ENCODE results near the gene NDUFS1. TPM values are rescaled to one million over a fixed set of nuclear protein-coding genes. Genes with fewer than 3 reads are reported as not detected.

The NDUFS1 gene
- polyA plus RNA-seq, 1 of the 3 experiments (the other 2 are of a cell fraction), result 54.8 TPM

- H4K20me1 ChIP-seq (ENCODE audit: insufficient read depth), result peaks cover 21% of the 10 kb centered on the region
- 100% methylated on average over 1 of the region's 1 CpG for WGBS (ENCODE audit: low lambda C conversion rate)
- POLR2A ChIA-PET, result no interaction called here
Observed at GRCh38 chr2:206150168-206150567, 9.1 kb downstream of the NDUFS1 start.

More at GRCh38 chr2:206150168-206150567, 9.1 kb downstream of the NDUFS1 start:
- H2AFZ ChIP-seq (ENCODE audit: low read depth), result no peak overlapping the region
- CTCF ChIA-PET, result no interaction called here
- peaks cover 55 to 59% of the 10 kb centered on the region in 2 experiments for H3K36me3 ChIP-seq (replicated peaks in 1 of 2; ENCODE audit: control insufficient read depth in 1 of 2, insufficient read depth in 2 of 2, low read length in 1 of 2)
- no peaks in the 10 kb centered on the region for H3K4me1 ChIP-seq (ENCODE audit: control insufficient read depth in 1 of 2, insufficient read depth in 2 of 2, low read depth in 1 of 2, low read length in 1 of 2)
- peaks cover 8% of the 10 kb centered on the region for H3F3A ChIP-seq (replicated peaks; ENCODE audit: insufficient read depth)
- no peak overlapping the region for H3K4me3 ChIP-seq (ENCODE audit: low read depth in 2 of 2, low read length in 1 of 2)
- H3K9ac ChIP-seq, result no peak overlapping the region
- DNase-seq, result no peak
- TF ChIP-seq REST (IDR thresholded peaks at IDR 0.05; ENCODE audit: low read depth, low read length) (no peak), JUND (IDR thresholded peaks at IDR 0.05) (no peak), MEF2A (IDR thresholded peaks at IDR 0.05; ENCODE audit: borderline replicate concordance, low read depth) (no peak), FOXM1 (IDR thresholded peaks at IDR 0.05; ENCODE audit: low read depth) (no peak), ELF1 (IDR thresholded peaks at IDR 0.05) (no peak), MXI1 (IDR thresholded peaks at IDR 0.05; ENCODE audit: low read depth, low read length) (no peak), SIN3A (IDR thresholded peaks at IDR 0.05; ENCODE audit: borderline replicate concordance, low read depth, low read length) (no peak), POLR2AphosphoS5 (IDR thresholded peaks at IDR 0.05; ENCODE audit: low read depth, low read length) (no peak), RCOR1 (IDR thresholded peaks at IDR 0.05; ENCODE audit: low read length) (no peak), RAD21 (IDR thresholded peaks at IDR 0.05; ENCODE audit: low read length) (no peak), FOXJ3 (CRISPR knock-in tag; IDR thresholded peaks at IDR 0.05) (no peak), SMC3 (IDR thresholded peaks at IDR 0.05; ENCODE audit: low read depth, low read length) (no peak), TCF12 (IDR thresholded peaks at IDR 0.05) (no peak)
- TF ChIP-seq, protein P1, sequence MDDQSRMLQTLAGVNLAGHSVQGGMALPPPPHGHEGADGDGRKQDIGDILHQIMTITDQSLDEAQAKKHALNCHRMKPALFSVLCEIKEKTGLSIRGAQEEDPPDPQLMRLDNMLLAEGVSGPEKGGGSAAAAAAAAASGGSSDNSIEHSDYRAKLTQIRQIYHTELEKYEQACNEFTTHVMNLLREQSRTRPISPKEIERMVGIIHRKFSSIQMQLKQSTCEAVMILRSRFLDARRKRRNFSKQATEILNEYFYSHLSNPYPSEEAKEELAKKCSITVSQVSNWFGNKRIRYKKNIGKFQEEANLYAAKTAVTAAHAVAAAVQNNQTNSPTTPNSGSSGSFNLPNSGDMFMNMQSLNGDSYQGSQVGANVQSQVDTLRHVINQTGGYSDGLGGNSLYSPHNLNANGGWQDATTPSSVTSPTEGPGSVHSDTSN (IDR thresholded peaks at IDR 0.05), result no peak
- TF ChIP-seq, protein P2, sequence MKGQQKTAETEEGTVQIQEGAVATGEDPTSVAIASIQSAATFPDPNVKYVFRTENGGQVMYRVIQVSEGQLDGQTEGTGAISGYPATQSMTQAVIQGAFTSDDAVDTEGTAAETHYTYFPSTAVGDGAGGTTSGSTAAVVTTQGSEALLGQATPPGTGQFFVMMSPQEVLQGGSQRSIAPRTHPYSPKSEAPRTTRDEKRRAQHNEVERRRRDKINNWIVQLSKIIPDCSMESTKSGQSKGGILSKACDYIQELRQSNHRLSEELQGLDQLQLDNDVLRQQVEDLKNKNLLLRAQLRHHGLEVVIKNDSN (IDR thresholded peaks at IDR 0.05; ENCODE audit: borderline replicate concordance, low read depth), result no peak
- H3K9me2 ChIP-seq, result no peaks in the 10 kb centered on the region
- no peak overlapping the region for H3K4me2 ChIP-seq
- H3K27ac ChIP-seq (ENCODE audit: low read depth in 2 of 2, low read length in 1 of 2), result no peak overlapping the region
- no peaks in the 10 kb centered on the region for H3K9me3 ChIP-seq
- peaks cover 58% of the 10 kb centered on the region for H3K79me2 ChIP-seq (ENCODE audit: insufficient read depth)
- H3K27me3 ChIP-seq (ENCODE audit: insufficient read depth), result no peaks in the 10 kb centered on the region

Data from SK-N-SH (cell line).